Fibroblast of lung (primary cell): Measurements from ENCODE around the gene GOLGA6L7.

Experiments
- CTCF ChIP-seq, 2 donors: IDR thresholded peaks in 1 of 2; conservative IDR thresholded peaks in 1 of 2; 1 replicate in 1 of 2; 2 replicates in 1 of 2; pipeline ENCODE4 v1.5.1; 2011 to 2012; ENCODE audit warnings: low read length in 2 of 2, control low read depth in 1 of 2, inconsistent platforms in 1 of 2, low read depth in 1 of 2, mild to moderate bottlenecking in 1 of 2
- EZH2 ChIP-seq: IDR thresholded peaks from 2 replicates; pipeline ENCODE4 v1.5.1; 2012; ENCODE audit warnings: low read length, control low read depth, mild to moderate bottlenecking; ENCODE audit errors: missing control alignments

- TF ChIP-seq CTCF (conservative IDR thresholded peaks at IDR 0.05 in 1 of 2, IDR thresholded peaks at IDR 0.05 in 1 of 2; ENCODE audit: low read depth in 1 of 2, low read length in 2 of 2) (no peak), EZH2 (no peak)
Observed at GRCh38 chr15:28891588-28891987, 43.1 kb upstream of the GOLGA6L7 start.
